Measurements from ENCODE around the gene RUNX3. TPM values are rescaled to one million over a fixed set of nuclear protein-coding genes. Genes with fewer than 3 reads are reported as not detected.

Gene RUNX3
- total and polyA plus RNA-seq, 9 donors = 0.23 to 1.9 (median 0.83) TPM

- no peaks in the 10 kb centered on the region for H3K4me1 ChIP-seq (ENCODE audit: insufficient read depth)
- no peaks in the 10 kb centered on the region for H3K27me3 ChIP-seq
- H3K27ac ChIP-seq = no peak overlapping the region
- TF ChIP-seq POLR2A (IDR thresholded peaks at IDR 0.05) (no peak), EP300 (IDR thresholded peaks at IDR 0.05) (no peak), CTCF (IDR thresholded peaks at IDR 0.05) (no peak)
- no peak for DNase-seq
- intact Hi-C loops (cut with DNase I) = no loop called here
- no peaks in the 10 kb centered on the region for H3K9me3 ChIP-seq
- H3K4me3 ChIP-seq = no peak overlapping the region
- 91 to 95% (median 92%) methylated on average over 16 of the region's 16 CpGs for WGBS, 3 donors
- no peaks in the 10 kb centered on the region for H3K36me3 ChIP-seq
Measured at GRCh38 chr1:24917327-24918074, 12.6 kb downstream of the RUNX3 start.

GRCh38 chr1:24915816-24916602, 14.1 kb downstream of the RUNX3 start:
- no peak for DNase-seq
- WGBS, 3 donors = 80% methylated on average over 21 of the region's 21 CpGs

DNA sequence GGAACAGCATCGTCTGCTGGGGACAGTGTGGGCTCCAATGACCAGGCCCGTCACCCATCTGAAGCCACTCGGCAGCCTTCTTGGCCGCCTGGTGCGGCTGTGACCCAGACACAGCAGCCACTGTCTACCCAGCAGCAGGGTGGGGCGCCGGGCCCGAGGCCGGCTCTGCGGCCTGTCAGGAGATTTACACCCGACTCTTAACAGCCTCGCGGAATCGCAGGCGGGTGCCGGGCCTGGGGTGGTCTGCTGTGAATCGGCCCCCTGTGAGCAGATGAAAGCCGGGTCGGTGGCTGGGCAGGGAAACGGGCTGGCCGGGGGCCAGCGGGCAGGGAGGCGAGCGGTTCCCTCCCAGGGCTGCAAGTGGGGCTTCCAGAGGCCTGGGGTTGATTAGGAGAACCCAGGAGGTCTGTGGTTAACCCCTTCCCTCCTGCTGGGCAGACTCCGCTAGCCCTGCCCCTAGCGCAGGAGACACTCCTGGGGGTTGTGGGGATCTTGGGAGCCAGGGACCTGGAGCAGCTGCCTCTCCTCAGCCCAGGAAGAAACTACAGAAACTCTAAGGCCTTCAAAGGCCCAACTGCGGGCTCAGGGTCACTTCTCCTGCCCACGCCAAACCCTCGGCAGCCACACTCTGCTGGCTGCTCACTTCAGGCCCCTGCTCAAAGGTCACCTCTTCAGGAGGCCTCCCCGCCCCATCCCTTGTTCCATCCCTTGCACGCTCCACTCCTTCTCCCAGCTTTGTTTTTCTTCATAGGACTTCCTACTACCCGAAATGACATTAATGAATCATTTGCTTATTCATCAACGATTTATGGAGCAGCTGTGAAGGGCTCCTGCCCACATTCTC, 15.6 kb downstream of the RUNX3 start:
- intact Hi-C loops (cut with DNase I) = no loop called here
- 35 to 47% (median 38%) methylated on average over 33 of the region's 33 CpGs for WGBS, 3 donors
- no peaks in the 10 kb centered on the region for H3K27me3 ChIP-seq

More at GRCh38 chr1:24915816-24916602, 14.1 kb downstream of the RUNX3 start:
- H3K4me3 ChIP-seq = no peak overlapping the region
- no peak overlapping the region for H3K27ac ChIP-seq
- no peaks in the 10 kb centered on the region for H3K27me3 ChIP-seq
- no peaks in the 10 kb centered on the region for H3K36me3 ChIP-seq
- TF ChIP-seq EP300 (IDR thresholded peaks at IDR 0.05) = no peak
- TF ChIP-seq POLR2A (IDR thresholded peaks at IDR 0.05) = no peak
- intact Hi-C loops (cut with DNase I) = no loop called here
- no peaks in the 10 kb centered on the region for H3K4me1 ChIP-seq (ENCODE audit: insufficient read depth)
- H3K9me3 ChIP-seq = no peaks in the 10 kb centered on the region

DNA sequence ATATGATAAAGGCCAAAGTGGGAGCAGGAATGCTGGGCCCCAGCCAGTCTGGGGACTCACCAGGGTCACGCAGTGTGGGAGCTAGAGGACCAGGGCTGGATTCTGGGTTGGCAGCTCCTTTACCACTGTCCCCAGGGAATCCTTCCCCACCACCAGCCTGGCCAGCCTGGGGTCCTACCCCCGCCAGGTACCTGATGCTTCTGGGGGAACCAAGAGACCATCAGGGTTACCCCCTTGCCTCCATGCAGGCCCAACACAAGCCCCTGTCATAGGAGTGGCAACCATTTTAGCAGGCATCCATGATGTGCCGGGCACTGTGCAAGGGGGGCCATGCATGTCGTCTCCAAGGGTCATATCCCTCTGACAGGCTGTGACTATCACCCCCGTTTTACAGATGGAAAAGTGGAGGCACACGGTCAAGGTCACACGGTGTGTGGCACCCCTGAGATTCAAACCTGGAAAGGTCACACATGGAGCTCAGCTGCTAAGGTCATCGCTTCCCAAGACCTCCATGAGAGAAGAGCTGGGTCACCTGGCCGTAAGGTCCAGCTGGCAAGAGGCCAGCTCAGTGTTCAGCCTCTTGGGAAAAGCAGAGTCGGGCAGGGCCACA, 16.4 kb downstream of the RUNX3 start:
- H3K36me3 ChIP-seq = no peaks in the 10 kb centered on the region
- TF ChIP-seq CTCF (IDR thresholded peaks at IDR 0.05) (no peak), EP300 (IDR thresholded peaks at IDR 0.05) (no peak), POLR2A (IDR thresholded peaks at IDR 0.05) (no peak)
- WGBS, 3 donors = 83 to 89% (median 84%) methylated on average over 10 of the region's 10 CpGs
- no peak overlapping the region for H3K4me3 ChIP-seq
- no peak for DNase-seq
- no peaks in the 10 kb centered on the region for H3K27me3 ChIP-seq
- intact Hi-C loops (cut with DNase I) = no loop called here
- no peaks in the 10 kb centered on the region for H3K4me1 ChIP-seq (ENCODE audit: insufficient read depth)
- H3K27ac ChIP-seq = no peak overlapping the region
- H3K9me3 ChIP-seq = no peaks in the 10 kb centered on the region

More for the DNA sequence above, 15.6 kb downstream of the RUNX3 start:
- Histone ChIP-seq H3K36me3 (no peaks in the 10 kb centered on the region), H3K9me3 (no peaks in the 10 kb centered on the region), H3K4me3 (no peak overlapping the region), H3K4me1 (ENCODE audit: insufficient read depth) (no peaks in the 10 kb centered on the region), H3K27ac (no peak overlapping the region)
- TF ChIP-seq POLR2A (IDR thresholded peaks at IDR 0.05) = no peak
- no peak for TF ChIP-seq EP300 (IDR thresholded peaks at IDR 0.05)
- TF ChIP-seq CTCF (IDR thresholded peaks at IDR 0.05) = no peak
- DNase-seq = peak in 1 of 5 donors; percentile 45
